D341Med (cell line): ENCODE data around the gene NECTIN1.

Experiments
- DNase-seq: peaks from one replicate; pipeline ENCODE4 v3.0.0; 2012; ENCODE audit warnings: low spot score

The NECTIN1 gene, protein sequence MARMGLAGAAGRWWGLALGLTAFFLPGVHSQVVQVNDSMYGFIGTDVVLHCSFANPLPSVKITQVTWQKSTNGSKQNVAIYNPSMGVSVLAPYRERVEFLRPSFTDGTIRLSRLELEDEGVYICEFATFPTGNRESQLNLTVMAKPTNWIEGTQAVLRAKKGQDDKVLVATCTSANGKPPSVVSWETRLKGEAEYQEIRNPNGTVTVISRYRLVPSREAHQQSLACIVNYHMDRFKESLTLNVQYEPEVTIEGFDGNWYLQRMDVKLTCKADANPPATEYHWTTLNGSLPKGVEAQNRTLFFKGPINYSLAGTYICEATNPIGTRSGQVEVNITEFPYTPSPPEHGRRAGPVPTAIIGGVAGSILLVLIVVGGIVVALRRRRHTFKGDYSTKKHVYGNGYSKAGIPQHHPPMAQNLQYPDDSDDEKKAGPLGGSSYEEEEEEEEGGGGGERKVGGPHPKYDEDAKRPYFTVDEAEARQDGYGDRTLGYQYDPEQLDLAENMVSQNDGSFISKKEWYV

DNA sequence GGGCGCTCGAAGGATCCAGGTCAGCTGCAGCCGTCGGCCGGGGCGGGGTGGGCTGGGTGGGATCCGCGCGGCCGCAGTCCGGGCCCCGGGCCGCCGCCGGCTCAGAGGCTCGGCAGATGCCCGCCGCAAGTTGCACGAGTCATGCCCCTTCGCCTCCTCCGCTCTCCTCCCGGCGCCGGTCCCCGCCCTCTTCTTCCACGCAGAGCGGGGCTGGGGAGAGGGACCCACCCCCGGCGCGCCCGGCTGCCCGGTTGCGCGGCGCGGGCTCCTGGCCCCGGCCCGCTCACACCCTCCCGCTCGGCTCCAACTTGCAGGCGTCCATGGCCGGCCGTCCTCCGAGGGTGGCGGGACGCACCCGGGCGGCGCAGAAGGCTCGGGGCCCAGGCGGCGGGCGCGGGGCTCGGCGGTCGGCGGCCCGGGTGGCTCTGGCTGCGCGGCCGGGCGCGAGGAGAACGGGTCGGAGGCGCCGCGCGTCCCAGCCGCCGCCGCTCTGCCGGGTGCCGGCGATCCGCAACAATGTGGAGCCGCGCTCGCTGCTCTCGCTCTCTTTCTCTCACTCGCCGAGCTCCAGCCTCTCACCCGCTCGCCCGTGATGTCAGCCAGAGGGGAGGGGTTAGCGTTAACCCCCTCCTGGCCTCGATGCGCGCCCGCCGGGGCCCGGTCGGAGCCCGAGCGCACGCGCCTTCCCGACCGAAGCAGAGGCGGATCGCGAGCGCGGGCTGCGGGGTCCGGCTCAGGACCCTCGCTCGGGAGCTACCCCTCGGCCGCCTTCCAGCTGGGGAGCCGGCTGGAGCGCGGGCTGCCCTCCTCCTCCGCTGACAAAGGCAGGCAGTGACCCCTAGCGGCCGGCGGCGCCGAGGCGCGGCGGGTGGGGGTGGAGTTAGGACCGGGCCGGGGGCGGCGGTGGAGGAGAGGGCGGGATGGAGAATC, at the start of gene NECTIN1:
Gene NECTIN1, minus strand, starts transcription at position 550 of the 930 bp plus-strand sequence. CDS start 647 bp downstream, outside the sequence.
- peak; percentile 93 for DNase-seq

DNA sequence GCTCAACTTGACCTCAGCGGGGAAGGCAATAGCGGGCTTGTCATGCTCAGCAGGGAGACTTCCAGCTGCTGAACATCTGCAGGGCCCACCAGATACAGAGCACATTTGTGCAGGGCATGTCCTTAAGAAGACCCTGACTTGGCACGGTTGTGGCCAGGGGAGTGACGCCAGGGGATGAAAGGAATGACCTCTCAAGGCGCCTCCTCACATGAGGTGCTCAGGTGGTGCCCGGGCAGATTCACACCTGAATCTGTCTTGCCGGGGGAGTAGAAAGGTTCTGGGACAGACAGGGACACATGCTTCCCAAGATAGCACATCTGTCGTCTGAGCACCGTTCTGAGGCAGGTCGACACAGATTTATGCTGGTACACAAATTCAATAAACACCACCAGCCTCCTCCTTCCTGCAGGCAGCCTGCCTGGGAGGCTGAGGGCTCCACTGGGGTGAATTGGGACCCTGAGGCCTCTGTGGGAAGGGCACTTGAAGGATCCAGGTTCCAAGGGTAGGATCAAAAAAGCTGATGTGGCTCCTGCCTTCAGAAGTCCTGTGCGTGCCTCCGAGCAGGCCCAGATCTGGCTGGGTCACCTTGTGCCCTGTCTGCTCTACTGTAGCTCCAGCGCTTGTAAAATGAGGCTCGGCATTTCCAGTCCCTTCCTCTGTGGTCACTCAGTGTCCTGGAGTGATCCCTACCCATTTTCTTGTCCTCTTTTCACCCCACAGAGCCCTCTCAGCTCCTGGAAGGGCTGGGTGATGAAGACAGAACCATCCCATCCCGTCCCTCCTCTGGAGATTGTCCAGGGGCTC, 49.6 kb upstream of the NECTIN1 start:
- DNase-seq = no peak

DNA sequence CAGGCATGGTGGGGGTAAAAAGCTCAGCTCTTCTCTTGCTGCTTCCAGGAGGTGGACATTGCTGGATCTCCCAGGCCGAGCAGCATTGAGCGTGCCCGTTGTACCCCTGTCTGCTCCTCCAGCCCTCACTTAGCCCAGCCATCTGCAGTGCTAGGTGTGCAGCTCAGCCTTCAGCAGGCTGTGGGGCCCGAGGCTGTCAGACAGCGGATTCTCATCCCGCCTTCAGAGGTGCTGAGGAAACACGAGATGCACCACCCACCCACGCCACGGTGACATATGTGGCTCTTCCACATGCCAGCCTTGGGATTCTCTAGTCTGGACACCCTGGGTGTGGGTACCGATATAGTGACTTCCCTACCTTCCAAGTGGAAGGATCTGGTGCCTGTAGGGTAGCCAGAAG, 48.9 kb upstream of the NECTIN1 start:
- DNase-seq = no peak

DNA sequence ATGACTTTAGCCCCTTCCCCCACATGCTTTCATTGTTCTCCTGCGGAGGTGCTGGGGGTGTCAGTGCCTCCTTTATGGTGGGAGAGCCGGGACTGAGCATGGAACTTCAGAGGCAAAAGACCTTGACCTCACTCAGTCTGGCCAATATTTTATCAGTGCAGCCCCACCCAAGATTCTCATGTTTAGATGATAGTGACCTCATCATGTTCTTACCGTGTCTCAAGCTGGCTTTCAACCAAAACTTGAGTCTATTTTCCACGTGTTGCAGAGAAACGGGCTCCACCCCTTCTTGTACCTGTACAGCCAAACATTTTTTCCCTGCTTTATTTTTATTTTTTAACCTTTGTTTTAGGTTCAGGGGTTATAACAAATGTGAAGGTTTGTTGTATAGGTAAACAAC, 47.7 kb upstream of the NECTIN1 start:
- DNase-seq = no peak

DNA sequence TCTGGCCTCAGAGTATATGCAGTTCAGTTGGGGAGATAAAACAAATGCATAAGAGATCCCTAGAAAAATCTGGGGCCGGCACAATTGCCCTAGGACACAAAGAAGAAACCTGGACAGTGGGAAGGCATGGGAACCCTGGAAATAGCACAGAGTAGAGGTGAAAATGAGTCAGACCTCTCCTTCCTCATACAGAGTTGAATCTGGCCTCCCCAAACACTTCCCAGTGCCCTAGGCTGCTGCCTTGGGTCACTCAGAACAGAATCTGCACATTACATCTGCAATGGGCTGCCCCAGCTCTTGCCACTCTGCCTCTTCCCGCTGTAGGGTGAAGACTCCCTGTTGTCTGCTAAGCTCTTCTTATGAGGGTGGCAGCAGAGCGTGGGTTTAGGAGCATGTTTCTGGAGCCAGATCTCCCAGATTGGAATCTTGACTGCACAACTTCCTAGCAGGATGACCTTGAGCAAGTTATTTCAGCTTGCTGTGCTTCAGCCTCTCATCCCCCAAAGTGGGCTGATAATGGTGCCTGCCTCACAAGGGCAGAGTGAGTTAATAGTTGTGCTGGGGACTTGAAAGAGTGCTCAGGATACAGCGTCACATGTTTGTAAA, 47.1 kb upstream of the NECTIN1 start:
- no peak for DNase-seq

DNA sequence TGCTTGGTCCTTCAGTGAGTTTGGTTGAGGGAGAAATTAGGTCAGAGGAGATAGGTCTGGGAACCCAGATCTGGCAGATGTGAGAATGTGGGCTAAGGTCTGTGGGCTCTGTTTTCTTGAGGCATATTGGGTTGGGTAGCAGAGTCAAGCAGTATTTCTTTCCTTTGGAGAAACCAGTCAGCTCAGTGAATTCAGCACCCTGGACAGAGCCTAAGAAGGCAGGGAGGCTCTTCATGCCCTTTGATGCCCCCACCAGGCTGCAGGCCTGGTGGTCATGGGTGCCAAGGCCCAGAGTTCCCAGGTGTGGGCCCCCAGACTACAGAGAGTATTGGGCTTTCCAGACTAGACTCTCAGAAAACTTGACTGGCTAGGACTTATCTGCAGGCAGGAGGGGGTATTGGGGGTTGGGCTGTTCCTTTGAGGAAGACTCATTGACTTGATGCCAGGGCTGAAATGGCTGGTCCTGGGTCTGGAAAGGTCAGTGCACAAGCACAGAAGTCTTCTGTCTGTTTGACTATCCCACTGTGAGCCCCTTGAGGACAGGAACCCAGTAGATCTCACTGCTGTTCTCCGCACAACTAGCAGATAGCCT, 45.3 kb upstream of the NECTIN1 start:
- DNase-seq = no peak

DNA sequence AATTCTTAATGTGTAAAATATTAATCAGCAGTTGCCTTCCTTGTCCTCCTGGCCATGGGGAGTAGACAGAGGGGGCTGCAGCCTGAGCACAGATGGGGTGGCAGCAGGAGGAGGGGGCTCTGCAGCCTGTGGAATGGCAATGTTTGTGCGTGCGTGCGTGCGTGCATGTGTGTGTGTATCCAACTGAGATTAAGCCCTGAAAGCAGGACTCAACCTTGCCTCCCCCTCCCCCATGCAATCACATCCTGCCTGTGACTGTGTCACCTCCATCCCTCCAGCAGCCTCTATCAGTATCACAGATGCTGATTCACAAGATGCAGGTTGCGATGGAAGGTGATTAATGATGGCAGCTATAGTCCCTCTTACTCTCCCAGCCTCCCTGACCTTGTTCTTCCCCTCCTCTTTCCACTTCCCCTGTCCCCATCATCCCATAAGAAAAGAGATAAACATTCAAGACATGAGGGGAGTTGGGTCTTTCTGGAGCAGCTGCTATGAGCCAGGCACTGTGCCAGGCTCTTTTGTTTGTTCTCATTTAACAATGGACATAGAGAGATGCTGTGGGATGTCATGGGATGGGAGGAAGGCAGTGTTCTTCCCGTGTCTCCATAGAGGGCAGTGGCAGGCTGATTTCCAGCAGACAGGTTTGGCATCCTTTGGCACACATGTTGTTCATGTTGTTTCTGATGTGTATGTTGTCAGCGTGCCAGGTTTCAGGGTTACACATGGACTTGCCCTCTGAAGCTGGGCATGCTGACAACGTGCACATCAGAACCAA, 43.8 kb upstream of the NECTIN1 start:
- DNase-seq = no peak

DNA sequence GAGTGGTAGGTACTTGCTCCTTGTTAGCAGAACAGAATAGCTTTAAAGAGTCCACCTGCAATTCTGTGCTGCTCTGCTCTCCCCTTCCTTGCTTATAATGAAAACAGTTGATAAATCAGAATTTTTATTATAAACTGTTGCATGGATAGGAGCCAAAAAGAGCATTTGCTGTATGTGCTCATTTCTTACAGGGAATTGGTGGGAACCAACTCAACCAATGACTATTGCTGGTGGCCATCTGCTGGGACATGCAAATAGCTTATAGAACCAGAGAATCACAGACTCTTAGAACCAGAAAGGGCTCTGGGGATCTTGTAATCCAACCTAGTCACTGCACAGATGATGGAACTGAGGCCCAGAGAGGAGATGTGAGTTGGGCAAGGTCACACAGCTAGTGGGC, 43.1 kb upstream of the NECTIN1 start:
- DNase-seq = no peak

DNA sequence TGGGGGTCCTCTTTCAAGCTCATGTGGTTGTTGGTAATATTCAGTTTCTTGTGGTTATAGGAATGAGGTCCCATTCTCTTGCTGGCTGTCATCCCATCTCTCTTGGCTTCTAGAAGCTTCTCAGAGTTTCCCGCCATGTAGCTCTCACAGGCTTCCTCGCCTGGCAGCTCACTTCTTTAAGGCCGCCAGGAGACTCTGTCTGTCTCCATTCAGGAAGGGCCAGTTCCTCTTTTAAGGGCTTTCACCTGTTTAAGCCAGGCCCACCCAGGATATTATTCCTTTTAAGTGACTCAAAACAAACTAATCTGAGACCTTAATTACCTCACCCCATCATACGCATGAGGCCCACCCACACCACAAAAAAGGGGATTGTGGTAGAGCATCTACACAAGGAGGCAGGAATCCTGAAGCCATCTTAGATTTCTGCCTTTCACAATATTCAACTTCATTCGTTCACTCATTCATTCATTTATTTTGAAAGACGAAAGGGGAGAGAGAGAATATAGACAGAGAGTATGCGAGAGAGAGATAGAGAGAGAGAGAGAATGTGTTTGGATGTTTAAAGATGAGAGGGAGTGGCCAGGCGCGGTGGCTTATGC, 42.3 kb upstream of the NECTIN1 start:
- DNase-seq = no peak

DNA sequence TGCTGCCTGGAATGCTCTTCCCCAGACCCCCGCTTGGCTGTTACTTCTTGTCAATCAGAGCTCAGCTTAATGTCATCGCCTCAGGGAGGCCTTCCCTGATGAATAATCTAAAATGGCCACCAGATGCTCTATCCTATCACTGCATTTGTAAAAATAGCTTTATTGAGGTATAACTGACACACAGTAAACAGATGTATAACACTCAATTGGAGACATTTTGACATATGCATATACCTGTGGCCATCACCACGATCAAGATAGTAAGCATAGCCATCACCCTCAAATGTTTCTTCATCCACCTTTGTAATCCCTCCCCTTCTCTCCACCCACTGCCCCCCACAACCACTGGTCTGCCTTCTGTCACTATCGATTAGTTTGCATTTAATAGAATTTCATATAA, 36.6 kb upstream of the NECTIN1 start:
- DNase-seq = no peak

DNA sequence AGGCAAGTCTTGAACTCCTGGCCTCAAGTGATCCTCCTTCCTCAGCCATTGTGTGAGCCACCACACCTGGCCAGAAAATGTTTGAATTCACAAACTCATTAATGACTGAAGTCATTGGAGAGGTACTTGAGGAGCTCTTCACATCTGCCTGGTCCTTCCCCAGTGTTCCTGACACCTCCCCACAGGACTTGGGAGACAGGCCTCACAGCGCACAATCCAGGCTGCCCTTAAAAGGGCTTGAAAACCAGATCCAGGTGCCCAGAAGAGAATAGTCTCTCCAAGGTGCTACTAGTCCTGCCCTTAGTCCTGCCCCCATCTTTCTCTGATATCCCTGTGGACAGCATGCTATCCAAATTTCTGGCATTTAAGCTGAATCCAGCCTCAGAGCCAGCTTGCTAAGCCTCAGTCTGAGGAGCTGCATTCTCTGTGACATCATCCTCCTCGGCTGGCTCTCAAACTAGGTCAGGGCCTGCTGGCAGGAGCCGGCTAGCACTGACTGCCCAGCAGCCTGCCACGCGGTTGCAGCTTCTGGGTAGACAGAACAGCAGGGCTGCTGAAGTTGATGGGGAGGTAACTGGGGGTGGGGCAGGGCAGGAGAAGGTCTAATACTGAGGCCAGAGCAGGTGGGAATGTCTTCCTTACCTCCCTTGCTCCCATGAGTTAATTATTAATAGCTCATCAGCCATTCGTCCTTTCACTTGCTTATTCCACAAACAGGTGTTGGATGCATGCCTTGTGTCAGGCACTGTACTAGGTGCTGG, 35.3 kb upstream of the NECTIN1 start:
- DNase-seq = no peak

DNA sequence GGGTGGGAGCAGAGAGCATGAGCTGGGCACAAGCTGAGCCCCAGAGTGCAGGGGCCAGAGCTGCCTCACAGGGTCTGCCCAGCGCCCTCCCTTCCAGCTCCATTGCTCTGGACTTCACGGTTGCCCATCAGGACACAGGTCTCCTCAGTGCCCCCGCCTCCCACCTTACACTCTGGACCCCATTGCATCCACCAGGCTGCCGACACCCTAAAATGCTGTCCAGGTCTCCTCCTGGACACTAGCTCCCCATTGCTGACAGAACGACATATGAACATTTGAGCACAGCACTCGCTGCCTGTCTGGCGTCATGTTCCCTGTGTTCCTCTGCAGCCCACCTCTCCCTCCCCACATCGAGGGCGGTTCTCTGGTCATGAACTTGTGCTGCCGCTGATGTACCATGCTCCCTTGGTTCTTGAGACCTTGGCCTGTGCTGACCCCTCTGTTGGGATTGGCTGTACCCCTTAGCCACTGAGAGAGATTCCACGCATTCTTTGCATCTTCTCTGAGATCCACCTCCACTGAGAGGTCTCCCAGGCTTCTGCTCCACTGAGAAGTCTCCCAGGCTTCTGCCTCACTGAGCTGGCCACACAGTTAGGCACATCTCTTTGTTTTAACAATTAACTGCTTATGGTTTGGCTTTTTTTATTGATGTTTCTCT, 34.2 kb upstream of the NECTIN1 start:
- no peak for DNase-seq

DNA sequence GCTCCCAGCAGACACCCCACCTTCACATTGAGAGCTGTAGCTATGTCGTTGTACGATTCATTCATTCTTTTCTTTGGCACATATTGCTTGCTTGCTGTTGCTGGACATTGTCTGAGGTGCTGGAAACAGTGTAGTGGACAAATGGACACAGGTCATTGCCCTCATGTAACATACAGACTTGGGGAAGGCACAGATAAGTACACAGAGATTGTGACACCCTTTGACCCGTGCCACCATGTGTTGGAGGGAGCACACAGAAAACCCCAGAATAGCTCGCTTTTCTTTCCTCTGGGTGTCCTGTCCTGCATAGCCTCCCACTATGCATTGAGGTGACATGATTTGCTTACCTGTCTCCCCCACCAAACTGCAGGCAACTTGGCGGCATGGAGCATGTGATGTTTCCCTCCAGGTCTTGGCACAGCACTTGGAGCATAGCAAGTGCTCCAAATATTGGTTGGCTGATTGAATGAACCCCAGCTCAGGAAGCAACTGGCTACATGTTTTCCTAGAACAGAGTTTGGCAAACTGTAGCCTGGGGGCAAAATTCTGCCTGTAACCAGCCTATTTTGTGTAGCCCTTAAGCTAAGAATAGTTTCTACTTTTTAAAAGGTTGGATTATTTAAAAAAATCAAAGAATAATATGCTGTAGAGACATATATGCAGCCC, 30.9 kb upstream of the NECTIN1 start:
- no peak for DNase-seq

DNA sequence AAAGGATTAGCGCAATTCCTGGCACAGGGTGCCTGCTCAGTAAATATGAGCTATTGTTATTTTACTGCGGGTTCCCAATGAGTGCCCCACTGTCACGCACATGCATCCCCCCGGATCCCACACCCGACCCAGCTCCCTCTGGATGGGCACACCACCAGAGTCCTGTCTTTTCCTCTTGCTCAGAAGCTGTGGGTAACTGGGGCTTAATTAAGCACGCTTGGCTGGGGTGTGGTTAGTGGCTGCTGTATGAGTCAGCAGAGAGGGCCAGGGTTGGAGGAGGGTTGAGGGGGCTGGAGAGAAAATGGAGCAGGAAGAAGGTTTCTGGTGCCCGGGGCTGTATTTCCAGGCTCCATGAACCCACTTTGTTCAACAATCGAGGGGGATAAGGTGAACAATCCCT, 30.3 kb upstream of the NECTIN1 start:
- no peak for DNase-seq

DNA sequence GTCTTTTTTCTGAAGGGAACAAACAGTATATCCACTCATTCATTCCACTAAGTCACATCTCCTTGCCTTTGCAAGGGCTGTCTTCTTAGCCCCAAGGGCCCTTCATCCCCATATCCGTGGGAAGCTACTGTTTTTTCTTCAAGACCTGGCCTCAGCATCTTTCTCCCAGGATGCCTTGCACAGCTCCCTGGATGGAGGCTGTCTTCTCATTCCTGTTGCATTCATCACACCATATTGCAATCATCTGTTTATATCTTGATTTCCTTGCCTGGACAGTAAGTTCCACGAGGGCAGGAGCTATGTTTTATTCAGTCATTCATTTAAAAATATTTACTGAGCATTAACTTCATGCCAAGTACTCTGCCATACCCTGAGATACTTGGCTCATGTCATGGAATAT, 29.3 kb upstream of the NECTIN1 start:
- DNase-seq = no peak

DNA sequence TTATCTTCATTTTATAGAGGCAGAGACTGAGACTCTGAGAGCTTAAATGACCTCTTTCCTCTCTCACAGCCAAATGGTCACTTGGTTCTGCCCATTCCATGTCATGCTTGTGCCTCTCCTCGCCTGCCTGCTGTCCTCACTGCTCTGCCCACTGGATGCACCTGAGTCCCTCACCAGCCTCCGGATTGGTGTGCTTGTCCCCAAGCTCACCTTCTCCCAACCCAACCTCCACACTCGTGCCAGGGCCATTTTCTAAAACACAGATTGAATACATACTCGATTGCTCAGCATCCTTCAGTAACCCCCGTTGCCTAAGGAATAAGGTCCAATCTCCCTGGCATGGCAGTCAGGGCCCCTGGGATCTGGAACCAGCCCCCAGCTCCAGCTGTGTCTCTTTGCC, 28.4 kb upstream of the NECTIN1 start:
- DNase-seq = no peak

DNA sequence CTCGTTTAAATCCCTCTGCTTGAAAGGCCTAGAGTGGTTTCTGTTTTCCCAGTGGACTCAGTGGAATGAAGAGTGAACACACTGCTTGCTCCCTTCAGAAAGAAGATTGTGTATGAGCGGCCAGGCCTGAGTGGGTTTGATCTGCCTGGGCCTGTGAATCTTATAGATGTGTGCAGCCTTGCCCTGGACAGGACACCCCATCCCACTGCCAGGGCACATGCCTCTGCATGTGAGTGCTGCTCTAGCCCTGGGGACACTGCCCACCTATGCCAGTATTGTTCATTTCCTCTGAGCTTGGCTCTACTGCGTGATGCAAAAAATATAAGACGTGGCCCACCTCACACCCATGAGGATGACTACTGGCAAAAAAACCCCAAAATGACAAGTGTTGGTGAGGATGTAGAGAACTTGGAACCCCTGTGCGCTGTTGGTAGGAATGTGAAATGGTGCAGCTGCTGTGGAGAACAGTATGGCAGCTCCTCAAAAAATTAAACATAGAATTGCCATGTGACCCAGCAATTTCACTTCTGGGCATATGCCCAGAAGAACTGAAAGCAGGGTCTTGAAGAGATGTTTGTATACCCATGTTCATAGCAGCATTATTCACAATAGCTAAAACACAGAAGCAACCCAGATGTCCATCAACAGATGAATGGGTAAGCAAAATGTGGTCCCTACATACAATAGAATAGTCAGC, 27.3 kb upstream of the NECTIN1 start:
- no peak for DNase-seq
